HG03135 (cell line): ENCODE data around the gene CD34.

ENCODE experiments used
- ATAC-seq: cut with Tn5 transposase; IDR thresholded peaks from one replicate; pipeline ENCODE4 v1.9.1; 2021; ENCODE audit warnings: mild to moderate bottlenecking, moderate library complexity; ENCODE audit not compliant: unreplicated experiment

Gene CD34

GRCh38 chr1:207836591-207837347, 74.2 kb downstream of the CD34 start:
- no peak for ATAC-seq

DNA sequence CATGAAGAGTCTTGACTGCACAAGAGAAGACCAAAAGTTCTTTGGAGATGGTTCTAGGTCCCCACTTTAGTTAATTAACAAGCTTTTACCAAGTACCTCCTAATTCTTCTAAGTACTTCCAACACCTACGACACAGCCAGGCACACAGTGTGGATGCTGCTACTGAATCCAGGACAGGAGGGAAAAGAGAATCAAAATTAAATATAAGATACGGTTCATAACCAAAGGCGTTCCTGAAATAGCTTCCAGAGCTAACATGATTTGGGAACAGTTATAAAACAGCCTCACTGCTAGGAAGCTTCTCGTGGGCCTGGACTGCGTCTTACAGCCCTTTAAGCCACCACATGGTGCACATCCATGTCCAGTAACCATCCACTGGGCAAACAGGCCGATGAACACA, 75.0 kb downstream of the CD34 start:
- no peak for ATAC-seq

DNA sequence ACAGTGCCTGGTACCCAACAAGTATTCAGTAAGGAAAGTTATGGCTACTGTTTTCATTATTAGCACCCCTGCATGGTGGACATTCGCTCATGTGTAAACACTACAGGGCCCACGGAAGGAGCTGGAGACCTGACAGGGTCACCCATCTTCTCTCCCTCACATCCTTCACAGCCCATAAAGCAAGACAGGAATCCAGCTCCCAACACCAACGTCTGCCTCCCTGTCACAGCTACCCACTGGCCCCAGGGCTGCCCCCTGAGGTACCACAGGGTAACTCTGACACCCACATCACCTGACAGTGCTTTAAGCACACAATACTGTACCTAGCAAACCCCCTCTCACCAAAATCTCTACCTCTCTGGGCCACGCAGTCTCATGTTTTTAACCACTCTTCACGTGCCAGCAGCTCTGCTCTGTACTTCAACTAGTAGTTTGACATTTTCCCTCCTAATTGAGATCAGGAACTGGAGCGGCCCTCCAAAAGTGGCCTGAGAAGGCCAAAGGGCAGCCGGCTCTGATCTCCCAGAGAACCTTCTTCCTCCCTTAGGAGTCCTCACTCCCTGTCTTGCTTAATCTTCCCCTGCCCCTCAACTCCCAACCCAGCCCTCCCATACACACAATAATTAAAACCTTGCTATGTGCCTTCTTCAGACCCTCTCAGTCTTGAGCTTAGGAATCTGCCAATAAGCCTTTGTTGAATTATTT, 76.8 kb downstream of the CD34 start:
- ATAC-seq, result no peak

DNA sequence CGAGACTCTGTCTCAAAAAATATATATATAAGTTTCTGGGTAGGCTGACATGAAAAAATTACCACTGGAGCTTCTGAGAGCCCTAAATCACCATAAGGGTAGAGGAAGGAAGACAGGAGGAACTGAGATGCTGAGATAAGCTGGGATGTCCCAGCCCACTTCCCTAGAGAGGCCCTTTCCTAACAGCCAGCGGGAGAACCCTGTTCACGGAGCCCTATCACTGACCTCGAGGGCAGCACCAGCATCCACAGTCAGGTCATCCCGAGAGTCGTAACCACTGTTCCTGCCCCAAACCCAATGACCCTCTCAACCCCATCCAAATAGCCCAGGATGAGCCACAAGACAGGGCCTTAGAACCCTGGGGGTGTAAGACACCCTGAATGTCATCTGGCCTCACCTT, 77.5 kb downstream of the CD34 start:
- ATAC-seq, result no peak

GRCh38 chr1:207832796-207833195, 78.1 kb downstream of the CD34 start:
- ATAC-seq, result no peak

DNA sequence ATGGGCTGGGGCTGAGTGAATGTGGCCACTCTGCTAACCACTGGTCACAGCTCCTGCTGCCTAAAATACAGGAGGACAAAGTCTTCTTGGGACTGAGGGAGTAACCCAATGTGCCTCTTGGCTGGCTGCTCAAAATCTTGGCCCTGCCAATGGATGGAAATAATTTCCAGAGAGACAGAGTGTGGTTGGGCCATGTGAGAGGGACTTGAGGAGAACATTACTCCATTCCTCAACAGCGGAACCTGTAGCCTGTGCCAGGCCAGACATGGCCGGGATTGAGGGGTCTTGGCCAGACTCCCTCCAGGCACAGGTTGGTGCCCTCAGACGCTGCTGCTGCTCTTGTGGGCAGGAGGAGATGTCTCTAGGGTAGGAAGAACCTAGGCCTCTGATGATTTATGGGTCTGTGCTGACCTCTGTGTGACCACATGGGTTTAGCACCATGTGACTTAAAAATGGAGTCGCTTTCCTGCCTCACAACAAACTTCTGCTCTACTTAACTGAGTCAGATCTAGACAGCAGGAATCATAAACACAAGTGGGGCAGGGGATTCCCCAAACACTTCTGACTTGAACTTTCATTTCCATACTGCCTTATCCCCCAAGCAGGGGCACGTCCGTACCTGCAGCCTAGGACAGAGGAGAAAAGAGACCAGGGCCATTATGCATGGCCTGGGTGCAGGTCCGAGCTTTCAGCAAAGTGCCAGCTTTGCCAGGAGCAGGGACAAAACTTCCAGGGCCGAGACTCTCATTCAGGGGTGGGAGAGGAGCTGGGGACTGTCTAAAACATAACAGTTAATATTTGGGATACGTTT, 79.2 kb downstream of the CD34 start:
- ATAC-seq, result peak; percentile 79
